Tibial artery (tissue), 4 donors: ENCODE results near the gene PKNOX2.

Experiments used
- DNase-seq, 2 donors: peaks; one replicate each; pipeline ENCODE4 v3.0.0-alpha.2; 2019
- H3K27ac ChIP-seq, 2 donors: fragments of 200-600 bp; sonication (generic) in 1 of 2; 1 replicate in 1 of 2; 2 replicates in 1 of 2; pipeline ENCODE4 v1.5.1; 2018 to 2019; ENCODE audit warnings: mild to moderate bottlenecking in 1 of 2
- H3K27me3 ChIP-seq, 2 donors: fragments of 200-600 bp; sonication (generic) in 1 of 2; one replicate each; pipeline versions ENCODE4 v1.5.1 to v1.6.0; 2016 to 2019
- H3K36me3 ChIP-seq, 3 donors: fragments of 200-600 bp; sonication (generic) in 2 of 3; one replicate each; pipeline ENCODE4 v1.5.1; 2016 to 2019; ENCODE audit warnings: mild to moderate bottlenecking in 2 of 3
- H3K4me1 ChIP-seq, 4 donors: fragments of 200-600 bp; sonication (generic) in 2 of 4; 1 replicate in 3 of 4; 2 replicates in 1 of 4; pipeline ENCODE4 v1.5.1; 2016 to 2019
- H3K4me3 ChIP-seq, 2 donors: fragments of 200-600 bp; sonication (generic) in 1 of 2; 1 replicate in 1 of 2; 2 replicates in 1 of 2; pipeline ENCODE4 v1.5.1; 2018 to 2019; ENCODE audit warnings: mild to moderate bottlenecking in 2 of 2
- H3K9me3 ChIP-seq, 3 donors: fragments of 200-600 bp; sonication (generic) in 1 of 3; one replicate each; pipeline ENCODE4 v1.5.1; 2016 to 2019
- CTCF ChIP-seq, 2 experiments: fragments of 200-600 bp in 1 of 2; fragments of 450-650 bp in 1 of 2; IDR thresholded peaks; one replicate each; pipeline ENCODE4 v1.5.1; 2017 to 2019; ENCODE audit warnings: antibody characterized with exemption in 2 of 2, mild to moderate bottlenecking in 1 of 2, moderate library complexity in 1 of 2
- intact Hi-C: fragments of 100-400 bp; cut with DNase I; formaldehyde crosslinking; loops from one replicate; pipeline ENCODE4 v1.15.0; 2023; ENCODE audit warnings: low total_unique reads

The PKNOX2 gene

GRCh38 chr11:125333354-125334073, 169.0 kb downstream of the PKNOX2 start:
- Histone ChIP-seq H3K4me1 (peaks cover 0 to 4% (median 0%) of the 10 kb centered on the region in 4 donors), H3K4me3 (no peak overlapping the region), H3K27ac (no peak overlapping the region), H3K27me3 (no peaks in the 10 kb centered on the region), H3K36me3 (no peaks in the 10 kb centered on the region), H3K9me3 (no peaks in the 10 kb centered on the region)
- TF ChIP-seq CTCF (IDR thresholded peaks at IDR 0.05), result no peak
- no peak for DNase-seq
- intact Hi-C loops, result no loop called here

- no peaks in the 10 kb centered on the region for H3K27me3 ChIP-seq
- intact Hi-C loops, result no loop called here
- no peak for TF ChIP-seq CTCF (IDR thresholded peaks at IDR 0.05)
- H3K4me3 ChIP-seq, result no peak overlapping the region
- no peaks in the 10 kb centered on the region for H3K36me3 ChIP-seq
- H3K27ac ChIP-seq, result no peak overlapping the region
- H3K9me3 ChIP-seq, result no peaks in the 10 kb centered on the region
- DNase-seq, result peak in 1 of 2 donors; percentile 29
- peaks cover 0 to 4% (median 0%) of the 10 kb centered on the region in 4 donors for H3K4me1 ChIP-seq
Measured at GRCh38 chr11:125335106-125335505, 170.6 kb downstream of the PKNOX2 start.

GRCh38 chr11:125337836-125338834, 173.6 kb downstream of the PKNOX2 start:
- Histone ChIP-seq H3K36me3 (no peaks in the 10 kb centered on the region), H3K27me3 (no peaks in the 10 kb centered on the region), H3K4me1 (peaks cover 0 to 4% (median 0%) of the 10 kb centered on the region in 4 donors), H3K4me3 (no peak overlapping the region), H3K27ac (peak overlapping the region in 1 of 2 donors; percentile 8), H3K9me3 (no peaks in the 10 kb centered on the region)
- peak in 1 of 2 donors; percentile 60 for DNase-seq
- TF ChIP-seq CTCF (IDR thresholded peaks at IDR 0.05), result no peak
- intact Hi-C loops, result no loop called here

- no peak overlapping the region for H3K4me3 ChIP-seq
- H3K27me3 ChIP-seq, result no peaks in the 10 kb centered on the region
- H3K36me3 ChIP-seq, result no peaks in the 10 kb centered on the region
- intact Hi-C loops, result no loop called here
- no peak for TF ChIP-seq CTCF (IDR thresholded peaks at IDR 0.05)
- peaks cover 0 to 4% (median 0%) of the 10 kb centered on the region in 4 donors for H3K4me1 ChIP-seq
- DNase-seq, result peak in 1 of 2 donors; percentile 66
- H3K27ac ChIP-seq, result peak overlapping the region; percentile 25 to 49
- no peaks in the 10 kb centered on the region for H3K9me3 ChIP-seq
Measured at GRCh38 chr11:125338886-125339811, 174.6 kb downstream of the PKNOX2 start.

GRCh38 chr11:125341676-125342075, 177.1 kb downstream of the PKNOX2 start:
- peaks cover 0 to 22% (median 12%) of the 10 kb centered on the region in 4 donors for H3K4me1 ChIP-seq
- DNase-seq, result peak; percentile 13 to 48
- no peak overlapping the region for H3K4me3 ChIP-seq
- no peak for TF ChIP-seq CTCF (IDR thresholded peaks at IDR 0.05)
- H3K9me3 ChIP-seq, result no peaks in the 10 kb centered on the region
- intact Hi-C loops, result no loop called here
- no peaks in the 10 kb centered on the region for H3K36me3 ChIP-seq
- no peaks in the 10 kb centered on the region for H3K27me3 ChIP-seq
- no peak overlapping the region for H3K27ac ChIP-seq
